Measurements from ENCODE around the gene BRMS1.

- no peak for TF ChIP-seq CTCF (IDR thresholded peaks at IDR 0.05)
- 0 out of 2 replicates have a peak, but pooled peaks have one; percentile 10 for TF ChIP-seq POLR2AphosphoS5 (IDR thresholded peaks at IDR 0.05; ENCODE audit: low read depth, low read length)
- TF ChIP-seq TCF7L2 (IDR thresholded peaks at IDR 0.05; ENCODE audit: low read depth, low read length), result no peak
- TF ChIP-seq, protein P1, sequence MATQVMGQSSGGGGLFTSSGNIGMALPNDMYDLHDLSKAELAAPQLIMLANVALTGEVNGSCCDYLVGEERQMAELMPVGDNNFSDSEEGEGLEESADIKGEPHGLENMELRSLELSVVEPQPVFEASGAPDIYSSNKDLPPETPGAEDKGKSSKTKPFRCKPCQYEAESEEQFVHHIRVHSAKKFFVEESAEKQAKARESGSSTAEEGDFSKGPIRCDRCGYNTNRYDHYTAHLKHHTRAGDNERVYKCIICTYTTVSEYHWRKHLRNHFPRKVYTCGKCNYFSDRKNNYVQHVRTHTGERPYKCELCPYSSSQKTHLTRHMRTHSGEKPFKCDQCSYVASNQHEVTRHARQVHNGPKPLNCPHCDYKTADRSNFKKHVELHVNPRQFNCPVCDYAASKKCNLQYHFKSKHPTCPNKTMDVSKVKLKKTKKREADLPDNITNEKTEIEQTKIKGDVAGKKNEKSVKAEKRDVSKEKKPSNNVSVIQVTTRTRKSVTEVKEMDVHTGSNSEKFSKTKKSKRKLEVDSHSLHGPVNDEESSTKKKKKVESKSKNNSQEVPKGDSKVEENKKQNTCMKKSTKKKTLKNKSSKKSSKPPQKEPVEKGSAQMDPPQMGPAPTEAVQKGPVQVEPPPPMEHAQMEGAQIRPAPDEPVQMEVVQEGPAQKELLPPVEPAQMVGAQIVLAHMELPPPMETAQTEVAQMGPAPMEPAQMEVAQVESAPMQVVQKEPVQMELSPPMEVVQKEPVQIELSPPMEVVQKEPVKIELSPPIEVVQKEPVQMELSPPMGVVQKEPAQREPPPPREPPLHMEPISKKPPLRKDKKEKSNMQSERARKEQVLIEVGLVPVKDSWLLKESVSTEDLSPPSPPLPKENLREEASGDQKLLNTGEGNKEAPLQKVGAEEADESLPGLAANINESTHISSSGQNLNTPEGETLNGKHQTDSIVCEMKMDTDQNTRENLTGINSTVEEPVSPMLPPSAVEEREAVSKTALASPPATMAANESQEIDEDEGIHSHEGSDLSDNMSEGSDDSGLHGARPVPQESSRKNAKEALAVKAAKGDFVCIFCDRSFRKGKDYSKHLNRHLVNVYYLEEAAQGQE (IDR thresholded peaks at IDR 0.05; ENCODE audit: insufficient read depth in 1 of 2, low read depth in 2 of 2, low read length in 1 of 2), result no peak
These were observed 18.3 kb upstream of the BRMS1 start for GRCh38 chr11:66363187-66363601.
